Measurements from ENCODE around the gene CRK.
"Not testable (repeated sequence)": the region's sequence is repeated elsewhere in the genome, so short reads cannot be mapped to it uniquely, and the experiment has no call there.

CRK gene

DNA sequence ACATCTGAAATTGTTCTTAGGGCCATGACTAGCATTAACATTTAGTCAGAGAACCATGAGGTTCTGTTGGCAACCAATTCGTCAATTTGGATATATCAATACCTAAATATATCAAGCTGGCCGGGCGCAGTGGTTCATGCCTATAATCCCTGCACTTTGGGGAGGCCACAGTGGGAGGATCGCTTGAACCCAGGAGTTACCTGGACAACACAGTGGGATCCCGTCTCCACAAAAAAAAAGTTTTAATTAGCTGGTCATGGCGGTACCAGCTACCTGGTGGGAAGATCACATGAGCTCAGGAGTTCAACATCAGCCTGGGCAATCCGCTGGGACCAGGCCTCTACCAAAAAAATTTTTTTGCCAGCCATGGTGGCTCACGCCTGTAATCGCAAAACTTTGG lies 64.5 kb downstream of the CRK start:
- no peak for DNase-seq (ENCODE audit: low read depth)
- TF ChIP-seq, protein P1, sequence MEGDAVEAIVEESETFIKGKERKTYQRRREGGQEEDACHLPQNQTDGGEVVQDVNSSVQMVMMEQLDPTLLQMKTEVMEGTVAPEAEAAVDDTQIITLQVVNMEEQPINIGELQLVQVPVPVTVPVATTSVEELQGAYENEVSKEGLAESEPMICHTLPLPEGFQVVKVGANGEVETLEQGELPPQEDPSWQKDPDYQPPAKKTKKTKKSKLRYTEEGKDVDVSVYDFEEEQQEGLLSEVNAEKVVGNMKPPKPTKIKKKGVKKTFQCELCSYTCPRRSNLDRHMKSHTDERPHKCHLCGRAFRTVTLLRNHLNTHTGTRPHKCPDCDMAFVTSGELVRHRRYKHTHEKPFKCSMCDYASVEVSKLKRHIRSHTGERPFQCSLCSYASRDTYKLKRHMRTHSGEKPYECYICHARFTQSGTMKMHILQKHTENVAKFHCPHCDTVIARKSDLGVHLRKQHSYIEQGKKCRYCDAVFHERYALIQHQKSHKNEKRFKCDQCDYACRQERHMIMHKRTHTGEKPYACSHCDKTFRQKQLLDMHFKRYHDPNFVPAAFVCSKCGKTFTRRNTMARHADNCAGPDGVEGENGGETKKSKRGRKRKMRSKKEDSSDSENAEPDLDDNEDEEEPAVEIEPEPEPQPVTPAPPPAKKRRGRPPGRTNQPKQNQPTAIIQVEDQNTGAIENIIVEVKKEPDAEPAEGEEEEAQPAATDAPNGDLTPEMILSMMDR (conservative IDR thresholded peaks at IDR 0.05; ENCODE audit: low read depth, low read length), result no peak
- H3K4me3 ChIP-seq (ENCODE audit: low read depth, low read length), result no peak overlapping the region

DNA sequence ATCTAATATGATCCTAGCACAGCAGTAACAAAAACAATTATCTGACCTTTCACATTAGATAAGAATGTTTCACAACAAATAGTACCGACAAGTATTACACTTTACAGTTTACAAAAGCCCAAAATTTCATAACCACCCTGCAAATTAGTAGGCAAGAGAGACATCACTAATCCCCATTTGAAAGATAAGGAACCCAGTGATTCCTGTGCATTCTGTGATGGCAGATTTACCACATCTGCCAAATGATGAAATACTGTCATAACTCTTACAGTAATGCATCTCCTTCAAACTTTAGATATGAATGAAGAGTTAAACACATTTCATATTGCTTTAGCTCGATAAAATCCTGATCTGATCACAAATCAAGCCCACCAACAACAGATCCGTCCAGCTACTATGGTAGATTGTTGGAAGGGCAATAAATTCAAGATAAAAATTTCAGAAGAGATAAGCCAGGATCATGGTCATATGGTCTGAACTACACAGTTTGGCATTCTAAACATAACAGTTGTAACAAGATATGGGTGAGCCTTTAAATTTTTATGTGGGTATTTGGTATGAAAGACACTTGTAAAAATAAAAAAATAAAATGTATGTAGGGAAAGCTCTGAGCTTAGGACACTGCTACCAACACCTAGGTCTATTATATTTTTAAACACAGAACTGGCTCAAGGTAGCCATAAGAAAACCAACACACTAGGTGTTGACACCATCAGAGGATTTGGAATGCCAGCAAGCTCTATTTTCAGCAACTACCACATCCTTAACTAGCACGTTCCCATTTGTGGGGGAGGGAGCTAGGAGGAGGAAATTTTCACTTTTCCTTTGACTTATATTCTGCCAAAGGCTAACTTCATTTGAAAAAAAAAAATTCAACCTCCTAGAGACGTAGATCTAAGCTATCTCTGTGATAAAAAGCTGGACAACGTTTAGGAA lies 65.3 kb downstream of the CRK start:
- TF ChIP-seq, protein P1 (conservative IDR thresholded peaks at IDR 0.05; ENCODE audit: low read depth, low read length), result no peak
- DNase-seq (ENCODE audit: low read depth), result peak; percentile 58
- no peak overlapping the region for H3K4me3 ChIP-seq (ENCODE audit: low read depth, low read length)

DNA sequence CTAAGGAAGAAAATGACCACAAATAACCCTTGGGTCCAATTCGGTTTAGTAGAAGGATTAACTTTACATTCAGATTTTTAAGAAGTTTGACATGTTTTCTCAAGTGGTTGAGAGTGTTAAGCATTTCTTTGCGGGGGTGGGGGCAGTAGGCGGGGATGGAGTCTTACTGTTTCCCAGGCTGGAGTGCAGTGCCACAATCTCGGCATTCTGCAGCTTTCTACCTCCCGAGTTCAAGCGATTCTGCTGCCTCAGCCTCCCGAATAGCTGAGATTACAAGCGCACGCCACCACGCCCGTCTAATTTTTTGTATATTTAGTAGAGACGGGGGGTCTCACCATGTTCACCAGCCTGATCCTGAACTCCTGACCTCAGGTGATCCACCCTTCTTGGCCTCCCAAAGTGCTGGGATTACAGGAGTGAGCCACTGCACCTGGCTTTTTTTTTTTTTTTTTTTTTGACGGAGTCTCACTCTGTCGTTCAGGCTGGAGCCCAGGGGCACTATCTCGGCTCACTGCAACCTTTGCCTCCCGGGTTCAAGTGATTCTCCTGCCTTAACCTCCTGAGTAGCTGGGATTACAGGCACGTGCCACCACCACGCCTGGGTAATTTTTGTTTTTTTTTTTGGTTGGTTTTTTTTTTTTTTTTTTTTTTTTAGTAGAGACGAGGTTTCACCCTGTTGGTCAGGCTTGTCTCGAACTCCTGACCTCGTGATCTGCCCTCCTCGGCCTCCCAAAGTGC lies 68.4 kb downstream of the CRK start:
- not testable (repeated sequence) for H3K4me3 ChIP-seq (ENCODE audit: low read depth, low read length); DNase-seq (ENCODE audit: low read depth)

DNA sequence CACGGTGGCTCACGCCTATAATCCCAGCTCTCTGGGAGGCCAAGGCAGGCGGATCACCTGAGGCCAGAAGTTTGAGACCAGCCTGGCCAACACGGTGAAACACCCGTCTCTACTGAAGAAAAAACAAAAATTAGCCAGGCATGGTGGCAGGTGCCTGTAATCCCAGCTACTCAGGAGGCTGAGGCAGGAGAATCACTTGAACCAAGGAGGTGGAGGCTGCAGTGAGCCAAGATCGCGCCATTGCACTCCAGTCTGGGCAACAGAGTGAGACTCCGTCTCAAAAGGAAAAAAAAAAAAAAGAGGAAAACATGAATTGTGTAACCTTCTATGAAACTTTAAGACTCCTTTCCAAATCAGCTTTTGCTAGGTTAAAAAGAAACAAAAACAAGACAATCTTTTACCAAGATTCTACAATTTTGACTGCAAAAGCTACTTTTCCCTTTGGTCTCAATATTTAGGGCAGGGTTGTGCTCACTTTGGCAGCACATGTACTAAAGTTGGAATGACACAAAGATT lies 69.3 kb downstream of the CRK start:
- not testable (repeated sequence) for DNase-seq (ENCODE audit: low read depth); H3K4me3 ChIP-seq (ENCODE audit: low read depth, low read length)

DNA sequence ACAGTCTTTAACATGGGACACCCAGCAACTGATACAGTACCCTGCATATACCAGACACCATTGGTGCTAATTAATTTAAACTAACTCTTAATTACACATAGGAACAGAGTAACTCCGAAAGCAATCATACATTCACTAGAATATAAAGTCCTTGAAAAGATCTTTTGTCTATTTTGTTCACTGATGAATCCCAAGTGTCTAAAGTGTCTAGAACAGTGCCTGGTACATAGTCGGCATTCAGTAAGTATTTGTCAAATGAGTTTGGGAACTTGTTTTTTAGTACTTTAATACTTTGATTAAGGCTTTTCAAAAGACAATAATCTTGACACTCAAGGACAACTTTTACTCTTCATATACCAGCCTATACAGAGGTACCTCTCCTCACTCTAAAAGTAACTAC lies 69.8 kb downstream of the CRK start:
- no peak overlapping the region for H3K4me3 ChIP-seq (ENCODE audit: low read depth, low read length)
- TF ChIP-seq, protein P1 (conservative IDR thresholded peaks at IDR 0.05; ENCODE audit: low read depth, low read length), result no peak
- DNase-seq (ENCODE audit: low read depth), result no peak

DNA sequence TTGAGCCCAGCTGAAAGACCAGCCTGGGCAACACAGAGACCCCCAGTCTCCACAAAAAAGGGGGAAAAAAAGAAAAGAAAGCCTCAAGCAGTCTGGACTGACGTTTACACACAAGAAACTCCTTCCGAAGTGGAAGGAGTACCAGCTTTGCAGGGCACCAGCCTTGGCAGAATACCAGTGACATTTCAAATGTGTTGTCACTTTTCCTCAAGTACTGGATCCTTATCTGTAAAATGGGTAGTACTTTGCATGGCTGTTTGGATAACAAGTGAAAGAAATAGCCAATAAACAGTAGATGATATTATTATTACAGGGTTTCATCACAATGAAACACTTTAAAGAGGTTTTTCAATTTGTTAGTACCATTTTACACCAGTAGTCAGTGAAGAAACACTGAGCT lies 70.2 kb downstream of the CRK start:
- TF ChIP-seq, protein P1 (conservative IDR thresholded peaks at IDR 0.05; ENCODE audit: low read depth, low read length), result no peak
- no peak for DNase-seq (ENCODE audit: low read depth)
- H3K4me3 ChIP-seq (ENCODE audit: low read depth, low read length), result no peak overlapping the region

DNA sequence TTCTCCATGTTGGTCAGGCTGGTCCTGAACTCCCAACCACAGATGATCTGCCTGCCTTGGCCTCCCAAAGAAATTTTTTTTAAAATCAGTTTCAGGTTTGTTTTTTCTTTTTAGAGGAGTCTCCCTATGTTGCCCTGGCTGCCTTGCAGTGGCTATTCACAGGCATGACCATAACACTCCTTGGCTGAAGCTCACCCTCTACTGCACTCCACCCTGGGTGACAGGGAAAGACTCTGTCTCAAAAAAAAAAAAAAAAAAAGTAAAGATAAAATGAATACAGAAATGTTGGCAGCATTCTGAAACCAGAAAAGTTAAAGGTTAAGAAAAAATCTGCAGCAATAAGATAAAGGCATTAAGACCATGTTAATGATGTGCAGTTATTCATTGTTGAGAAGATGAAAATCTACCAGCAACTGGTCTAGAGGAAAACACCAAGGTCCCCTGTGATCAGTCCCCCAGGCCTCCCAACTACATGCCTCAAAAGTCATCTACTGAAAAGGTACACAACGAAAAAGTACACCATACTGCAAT lies 71.1 kb downstream of the CRK start:
- no peak overlapping the region for H3K4me3 ChIP-seq (ENCODE audit: low read depth, low read length)
- DNase-seq (ENCODE audit: low read depth), result peak; percentile 32
- TF ChIP-seq, protein P1 (conservative IDR thresholded peaks at IDR 0.05; ENCODE audit: low read depth, low read length), result no peak

All from choroid plexus epithelial cell (primary cell).